Measurements from ENCODE around the gene P2RY2. TPM values are rescaled to one million over a fixed set of nuclear protein-coding genes. Genes with fewer than 3 reads are reported as not detected.

P2RY2 gene
- total and polyA plus RNA-seq, 2 donors (not counting 1 experiment from before 2014, with no cell fraction given): 0.12 to 0.37 TPM

- Histone ChIP-seq H3K4me1 (ENCODE audit: control insufficient read depth in 2 of 2, insufficient read depth in 2 of 2, low read length in 2 of 2) (peaks cover 0 to 5% of the 10 kb centered on the region in 2 donors), H3K4me2 (replicated peaks; ENCODE audit: low read depth, low read length, poor library complexity, severe bottlenecking) (no peak overlapping the region), H3K36me3 (replicated peaks in 1 of 2; ENCODE audit: control extremely low read depth in 1 of 2, control insufficient read depth in 1 of 2, extremely low read depth in 1 of 2, insufficient read depth in 2 of 2, low read length in 1 of 2) (no peaks in the 10 kb centered on the region), H3K79me2 (ENCODE audit: control insufficient read depth, insufficient read depth, low read length) (no peaks in the 10 kb centered on the region), H3K9me3 (ENCODE audit: control extremely low read depth in 1 of 3, control insufficient read depth in 2 of 3, insufficient read depth in 1 of 3, low read length in 2 of 3) (no peaks in the 10 kb centered on the region), H3K27ac (ENCODE audit: low read length in 2 of 2) (no peak overlapping the region), H2AFZ (ENCODE audit: insufficient read depth, low read depth, low read length, poor library complexity, severe bottlenecking) (no peak overlapping the region), H3K27me3 (replicated peaks in 1 of 4; ENCODE audit: control extremely low read depth in 1 of 4, control insufficient read depth in 3 of 4, insufficient read depth in 4 of 4, low read length in 3 of 4) (peaks cover 0 to 3% (median 0%) of the 10 kb centered on the region in 4 experiments), H3K9ac (ENCODE audit: low read length) (no peak overlapping the region), H3K4me3 (ENCODE audit: control extremely low read depth in 1 of 5, extremely low read depth in 1 of 5, insufficient read depth in 1 of 5, low read depth in 2 of 5, low read length in 4 of 5) (no peak overlapping the region), H4K20me1 (ENCODE audit: control insufficient read depth, insufficient read depth, low read length, poor library complexity, severe bottlenecking) (no peaks in the 10 kb centered on the region)
- 86% methylated on average over 2 of the region's 4 CpGs for WGBS (ENCODE audit: insufficient coverage)
- ATAC-seq (ENCODE audit: low read depth): no peak
- CTCF ChIA-PET: no interaction called here
- intact Hi-C loops (cut with micrococcal nuclease): no loop called here
- H3K4me3 Mint-ChIP-seq: no peak overlapping the region
- H3K9me3 Mint-ChIP-seq (ENCODE audit: insufficient read depth): no peaks in the 10 kb centered on the region
- no peak overlapping the region for H3K27ac Mint-ChIP-seq
- POLR2A ChIA-PET: no interaction called here
- peaks cover 24% of the 10 kb centered on the region for H3K27me3 Mint-ChIP-seq
- TF ChIP-seq CTCF (IDR thresholded peaks at IDR 0.05) (no peak), EZH2 (IDR thresholded peaks at IDR 0.05; ENCODE audit: borderline replicate concordance, insufficient read depth, low read depth, low read length, poor library complexity, severe bottlenecking) (no peak)
- peaks cover 2% of the 10 kb centered on the region for H3K4me1 Mint-ChIP-seq
- DNase-seq: no peak
Measured at GRCh38 chr11:73203790-73204189, 14.3 kb upstream of the P2RY2 start.

GRCh38 chr11:73204711-73205121 is 13.4 kb upstream of the P2RY2 start:
- H2AFZ ChIP-seq (ENCODE audit: insufficient read depth, low read depth, low read length, poor library complexity, severe bottlenecking): no peak overlapping the region
- TF ChIP-seq EZH2 (IDR thresholded peaks at IDR 0.05; ENCODE audit: borderline replicate concordance, insufficient read depth, low read depth, low read length, poor library complexity, severe bottlenecking): no peak
- no peak for TF ChIP-seq CTCF (IDR thresholded peaks at IDR 0.05)
- Mint-ChIP-seq H3K27ac (no peak overlapping the region), H3K4me3 (no peak overlapping the region), H3K4me1 (peaks cover 2% of the 10 kb centered on the region), H3K9me3 (ENCODE audit: insufficient read depth) (no peaks in the 10 kb centered on the region), H3K27me3 (peaks cover 24% of the 10 kb centered on the region)
- intact Hi-C loops (cut with micrococcal nuclease): no loop called here
- peaks cover 0 to 3% (median 0%) of the 10 kb centered on the region in 4 experiments for H3K27me3 ChIP-seq (replicated peaks in 1 of 4; ENCODE audit: control extremely low read depth in 1 of 4, control insufficient read depth in 3 of 4, insufficient read depth in 4 of 4, low read length in 3 of 4)
- WGBS (ENCODE audit: insufficient coverage): 27% methylated on average over 7 of the region's 8 CpGs
- no peak overlapping the region for H3K27ac ChIP-seq (ENCODE audit: low read length in 2 of 2)
- no peaks in the 10 kb centered on the region for H4K20me1 ChIP-seq (ENCODE audit: control insufficient read depth, insufficient read depth, low read length, poor library complexity, severe bottlenecking)
- no peak overlapping the region for H3K4me3 ChIP-seq (ENCODE audit: control extremely low read depth in 1 of 5, extremely low read depth in 1 of 5, insufficient read depth in 1 of 5, low read depth in 2 of 5, low read length in 4 of 5)
- peaks cover 0 to 5% of the 10 kb centered on the region in 2 donors for H3K4me1 ChIP-seq (ENCODE audit: control insufficient read depth in 2 of 2, insufficient read depth in 2 of 2, low read length in 2 of 2)
- H3K9ac ChIP-seq (ENCODE audit: low read length): no peak overlapping the region
- H3K36me3 ChIP-seq (replicated peaks in 1 of 2; ENCODE audit: control extremely low read depth in 1 of 2, control insufficient read depth in 1 of 2, extremely low read depth in 1 of 2, insufficient read depth in 2 of 2, low read length in 1 of 2): no peaks in the 10 kb centered on the region
- H3K79me2 ChIP-seq (ENCODE audit: control insufficient read depth, insufficient read depth, low read length): no peaks in the 10 kb centered on the region
- ATAC-seq (ENCODE audit: low read depth): no peak
- POLR2A ChIA-PET: no interaction called here
- no peak overlapping the region for H3K4me2 ChIP-seq (replicated peaks; ENCODE audit: low read depth, low read length, poor library complexity, severe bottlenecking)
- CTCF ChIA-PET: no interaction called here
- no peak for DNase-seq
- no peaks in the 10 kb centered on the region for H3K9me3 ChIP-seq (ENCODE audit: control extremely low read depth in 1 of 3, control insufficient read depth in 2 of 3, insufficient read depth in 1 of 3, low read length in 2 of 3)

Measured in B cell (primary cell).